C4-2B (cell line): ENCODE results near the gene DOCK3.

Source experiments
- H3K27ac ChIP-seq: fragments of 450-650 bp; 2 replicates; pipeline ENCODE4 v1.5.1; 2017
- ZFX ChIP-seq: fragments of 450-650 bp; IDR thresholded peaks from 2 replicates; pipeline ENCODE4 v1.6.1; 2017
- TF ChIP-seq, protein P1 (sequence below): fragments of 450-650 bp; conservative IDR thresholded peaks from 2 replicates; pipeline ENCODE4 v1.5.1; 2017; ENCODE audit warnings: mild to moderate bottlenecking

The DOCK3 gene

GRCh38 chr3:51426921-51427320, 752.2 kb downstream of the DOCK3 start:
- no peak overlapping the region for H3K27ac ChIP-seq
- TF ChIP-seq ZFX: no peak
- TF ChIP-seq, protein P1, sequence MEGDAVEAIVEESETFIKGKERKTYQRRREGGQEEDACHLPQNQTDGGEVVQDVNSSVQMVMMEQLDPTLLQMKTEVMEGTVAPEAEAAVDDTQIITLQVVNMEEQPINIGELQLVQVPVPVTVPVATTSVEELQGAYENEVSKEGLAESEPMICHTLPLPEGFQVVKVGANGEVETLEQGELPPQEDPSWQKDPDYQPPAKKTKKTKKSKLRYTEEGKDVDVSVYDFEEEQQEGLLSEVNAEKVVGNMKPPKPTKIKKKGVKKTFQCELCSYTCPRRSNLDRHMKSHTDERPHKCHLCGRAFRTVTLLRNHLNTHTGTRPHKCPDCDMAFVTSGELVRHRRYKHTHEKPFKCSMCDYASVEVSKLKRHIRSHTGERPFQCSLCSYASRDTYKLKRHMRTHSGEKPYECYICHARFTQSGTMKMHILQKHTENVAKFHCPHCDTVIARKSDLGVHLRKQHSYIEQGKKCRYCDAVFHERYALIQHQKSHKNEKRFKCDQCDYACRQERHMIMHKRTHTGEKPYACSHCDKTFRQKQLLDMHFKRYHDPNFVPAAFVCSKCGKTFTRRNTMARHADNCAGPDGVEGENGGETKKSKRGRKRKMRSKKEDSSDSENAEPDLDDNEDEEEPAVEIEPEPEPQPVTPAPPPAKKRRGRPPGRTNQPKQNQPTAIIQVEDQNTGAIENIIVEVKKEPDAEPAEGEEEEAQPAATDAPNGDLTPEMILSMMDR: no peak

DNA sequence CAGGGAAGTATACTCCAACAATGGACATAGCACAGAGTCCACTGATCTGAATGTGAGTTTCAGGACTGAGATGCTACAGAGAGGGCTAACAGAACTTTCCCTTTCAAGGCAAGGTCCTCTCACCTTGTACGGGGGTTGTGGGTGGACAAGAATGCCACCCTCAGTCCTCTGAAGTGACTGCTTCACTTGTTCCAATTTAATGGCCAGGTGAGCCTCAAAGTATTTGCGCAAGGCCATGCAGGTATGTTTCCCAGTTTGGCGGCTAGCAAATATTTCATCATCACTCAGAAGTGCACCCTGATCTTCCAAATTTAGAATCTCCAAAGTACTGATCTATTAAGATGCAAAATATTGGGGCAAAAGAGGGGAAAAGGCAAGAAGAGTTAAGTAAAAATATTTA, 754.4 kb downstream of the DOCK3 start:
- H3K27ac ChIP-seq: no peak overlapping the region
- no peak for TF ChIP-seq ZFX
- TF ChIP-seq, protein P1: no peak
